ENCODE measurements around the gene UFD1. TPM values are rescaled to one million over a fixed set of nuclear protein-coding genes. Genes with fewer than 3 reads are reported as not detected.

Gene UFD1
- total and polyA plus RNA-seq, 9 of the 15 experiments (the other 6 are each of a cell fraction or from before 2014, with no cell fraction given), result 238 to 645 (median 363) TPM

DNA sequence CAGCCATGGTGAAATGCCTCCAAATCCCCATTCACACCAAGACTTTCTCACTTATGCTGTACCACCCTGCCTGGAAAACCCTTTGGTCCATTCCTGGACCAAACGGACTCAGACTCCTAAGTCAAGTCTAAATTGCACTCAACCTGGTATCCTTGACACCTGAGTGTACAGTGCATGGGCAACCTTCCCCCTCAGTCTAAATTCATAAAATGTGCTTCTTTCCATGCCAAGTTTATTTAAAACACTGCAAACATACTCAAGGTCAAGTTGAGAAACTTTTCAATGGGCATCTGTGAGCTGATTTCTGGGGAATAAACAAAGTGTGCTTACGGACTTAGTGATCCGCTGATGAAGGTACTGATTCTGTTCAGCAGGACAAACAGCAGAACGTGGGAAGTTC, 73.9 kb downstream of the UFD1 start (continued):
- TF ChIP-seq THAP12 (CRISPR knock-in tag; IDR thresholded peaks at IDR 0.05) (no peak), MAFK (IDR thresholded peaks at IDR 0.05; ENCODE audit: low read length) (no peak), TAF9B (IDR thresholded peaks at IDR 0.05; ENCODE audit: partially characterized antibody) (no peak), ZNF551 (CRISPR knock-in tag; IDR thresholded peaks at IDR 0.05) (no peak), SAP30 (IDR thresholded peaks at IDR 0.05; ENCODE audit: borderline replicate concordance, insufficient read depth, low read depth, low read length, poor library complexity, severe bottlenecking) (no peak), CUX1 (CRISPR knock-in tag; IDR thresholded peaks at IDR 0.05) (no peak)
